Measurements from ENCODE around the gene BLM.

- TF ChIP-seq CTCF (IDR thresholded peaks at IDR 0.05) = no peak
- TF ChIP-seq MAX (IDR thresholded peaks at IDR 0.05; ENCODE audit: low read depth) = no peak
- no peak for TF ChIP-seq CHD2 (IDR thresholded peaks at IDR 0.05; ENCODE audit: low read length, partially characterized antibody)
- TF ChIP-seq USF1 (IDR thresholded peaks at IDR 0.05; ENCODE audit: borderline replicate concordance, low read depth) = no peak
- no peak for TF ChIP-seq TAF1 (IDR thresholded peaks at IDR 0.05; ENCODE audit: borderline replicate concordance, low read depth, low read length)
Measured at GRCh38 chr15:90691982-90692773, 25.0 kb upstream of the BLM start.

All from SK-N-SH (cell line).